ENCODE measurements around the gene LPIN2. TPM values are rescaled to one million over a fixed set of nuclear protein-coding genes. Genes with fewer than 3 reads are reported as not detected.
A peak's percentile ranks its signal among the peaks of the same experiment; 100 is the strongest.
"Not testable (repeated sequence)": the region's sequence is repeated elsewhere in the genome, so short reads cannot be mapped to it uniquely, and the experiment has no call there.

Gene LPIN2
- total RNA-seq, 1 donor from 2014 or later, result 11.0 TPM

DNA sequence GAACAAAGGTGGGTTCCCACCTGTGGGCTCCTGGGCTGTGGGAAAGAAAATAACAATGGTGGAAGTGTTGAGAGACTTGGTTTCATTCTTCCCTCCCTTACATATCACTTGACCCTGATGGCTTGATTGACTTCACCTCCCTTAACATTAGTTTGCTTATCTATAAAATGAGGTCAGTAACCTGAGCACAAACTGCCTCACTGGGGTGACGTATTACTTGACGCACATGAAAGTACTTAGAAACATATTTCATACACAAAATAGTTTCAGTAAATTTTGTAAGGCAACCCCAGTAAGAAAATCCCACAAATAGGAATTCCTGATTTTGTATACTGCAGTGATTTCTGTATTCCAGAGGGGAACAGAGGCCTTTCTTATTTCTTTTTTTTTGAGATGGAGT lies 29.4 kb upstream of the LPIN2 start:
- H3K9ac ChIP-seq (ENCODE audit: low read depth in 1 of 3, low read length in 3 of 3), result no peak overlapping the region
- no peaks in the 10 kb centered on the region for H3K9me3 ChIP-seq (ENCODE audit: control insufficient read depth in 3 of 3, low read length in 3 of 3)
- no peak overlapping the region for H3K4me3 ChIP-seq (ENCODE audit: low read length in 3 of 3)
- no peaks in the 10 kb centered on the region for H3K4me1 ChIP-seq (ENCODE audit: control insufficient read depth in 3 of 3, insufficient read depth in 3 of 3, low read length in 3 of 3)
- peaks cover 0 to 2% (median 0%) of the 10 kb centered on the region in 3 donors for H3K36me3 ChIP-seq (ENCODE audit: control insufficient read depth in 3 of 3, insufficient read depth in 3 of 3, low read length in 3 of 3)
- no peak overlapping the region for H3K27ac ChIP-seq (ENCODE audit: low read depth, low read length)
- H3K27me3 ChIP-seq (ENCODE audit: control insufficient read depth in 3 of 3, insufficient read depth in 3 of 3, low read length in 3 of 3), result no peaks in the 10 kb centered on the region

DNA sequence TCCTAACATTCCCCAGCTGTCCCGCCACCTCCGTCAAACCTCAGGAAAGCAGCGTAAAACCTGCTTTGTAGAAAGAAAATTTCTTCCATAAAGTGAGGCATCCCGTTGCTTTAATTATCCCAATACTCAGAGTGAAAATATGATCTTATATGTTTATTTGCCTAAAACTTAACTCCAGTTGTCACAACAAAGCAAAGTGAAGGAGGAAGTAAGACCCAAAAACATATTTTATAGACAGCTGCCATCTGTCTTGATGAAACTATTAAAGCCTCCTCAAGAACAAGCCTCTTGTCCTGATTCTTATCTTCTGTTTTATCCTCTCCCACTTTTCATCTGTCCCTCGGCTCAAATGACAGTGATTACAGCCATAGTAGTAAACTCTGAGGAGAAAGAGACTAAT lies 28.9 kb upstream of the LPIN2 start:
- Histone ChIP-seq H3K27me3 (ENCODE audit: control insufficient read depth in 3 of 3, insufficient read depth in 3 of 3, low read length in 3 of 3) (no peaks in the 10 kb centered on the region), H3K9ac (ENCODE audit: low read depth in 1 of 3, low read length in 3 of 3) (no peak overlapping the region), H3K4me3 (ENCODE audit: low read length in 3 of 3) (no peak overlapping the region), H3K4me1 (ENCODE audit: control insufficient read depth in 3 of 3, insufficient read depth in 3 of 3, low read length in 3 of 3) (no peaks in the 10 kb centered on the region), H3K27ac (ENCODE audit: low read depth, low read length) (no peak overlapping the region), H3K36me3 (ENCODE audit: control insufficient read depth in 3 of 3, insufficient read depth in 3 of 3, low read length in 3 of 3) (peaks cover 0 to 2% (median 0%) of the 10 kb centered on the region in 3 donors), H3K9me3 (ENCODE audit: control insufficient read depth in 3 of 3, low read length in 3 of 3) (no peaks in the 10 kb centered on the region)

DNA sequence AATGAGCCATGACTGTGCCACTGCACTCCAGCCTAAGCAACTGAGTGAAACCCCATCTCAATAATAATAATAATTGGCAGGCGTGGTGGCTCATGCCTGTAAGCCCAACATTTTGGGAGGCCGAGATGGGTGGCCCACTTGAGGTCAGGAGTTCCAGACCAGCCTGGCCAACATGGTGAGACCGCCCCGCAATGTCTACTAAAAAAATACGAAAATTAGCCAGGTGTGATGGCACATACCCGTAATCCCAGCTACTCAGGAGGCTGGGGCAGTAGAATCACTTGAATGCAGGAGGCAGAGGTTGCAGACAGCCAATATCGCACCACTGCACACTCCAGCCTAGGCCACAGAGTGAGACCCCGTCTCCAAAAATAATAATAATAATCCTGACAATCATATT lies 27.9 kb upstream of the LPIN2 start:
- no peaks in the 10 kb centered on the region for H3K27me3 ChIP-seq (ENCODE audit: control insufficient read depth in 3 of 3, insufficient read depth in 3 of 3, low read length in 3 of 3)
- no peak overlapping the region for H3K27ac ChIP-seq (ENCODE audit: low read depth, low read length)
- H3K36me3 ChIP-seq (ENCODE audit: control insufficient read depth in 3 of 3, insufficient read depth in 3 of 3, low read length in 3 of 3), result no peaks in the 10 kb centered on the region
- H3K4me1 ChIP-seq (ENCODE audit: control insufficient read depth in 3 of 3, insufficient read depth in 3 of 3, low read length in 3 of 3), result no peaks in the 10 kb centered on the region
- no peaks in the 10 kb centered on the region for H3K9me3 ChIP-seq (ENCODE audit: control insufficient read depth in 3 of 3, low read length in 3 of 3)
- no peak overlapping the region for H3K4me3 ChIP-seq (ENCODE audit: low read length in 3 of 3)
- no peak overlapping the region for H3K9ac ChIP-seq (ENCODE audit: low read depth in 1 of 3, low read length in 3 of 3)

DNA sequence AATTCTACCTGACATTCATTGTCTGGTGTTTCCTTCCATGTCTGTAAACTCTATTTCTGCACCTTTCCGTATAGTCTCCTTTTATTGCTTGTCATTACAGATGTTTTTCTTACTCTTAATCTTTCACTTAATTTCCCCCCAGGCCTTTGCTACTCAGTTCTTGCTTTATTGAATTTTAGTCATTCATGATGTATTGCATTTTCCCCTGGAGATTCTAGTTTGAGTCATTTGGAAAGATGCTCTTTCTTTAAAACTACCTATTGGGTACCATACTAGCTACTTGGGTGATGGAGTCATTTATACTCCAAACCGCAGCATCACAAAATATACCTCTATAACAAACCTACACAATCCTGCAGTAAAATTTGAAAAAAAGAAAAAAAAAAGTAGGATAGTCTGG lies 27.2 kb upstream of the LPIN2 start:
- Histone ChIP-seq H3K9ac (ENCODE audit: low read depth in 1 of 3, low read length in 3 of 3) (no peak overlapping the region), H3K4me3 (ENCODE audit: low read length in 3 of 3) (no peak overlapping the region), H3K27me3 (ENCODE audit: control insufficient read depth in 3 of 3, insufficient read depth in 3 of 3, low read length in 3 of 3) (no peaks in the 10 kb centered on the region), H3K9me3 (ENCODE audit: control insufficient read depth in 3 of 3, low read length in 3 of 3) (no peaks in the 10 kb centered on the region), H3K4me1 (ENCODE audit: control insufficient read depth in 3 of 3, insufficient read depth in 3 of 3, low read length in 3 of 3) (no peaks in the 10 kb centered on the region), H3K36me3 (ENCODE audit: control insufficient read depth in 3 of 3, insufficient read depth in 3 of 3, low read length in 3 of 3) (no peaks in the 10 kb centered on the region), H3K27ac (ENCODE audit: low read depth, low read length) (no peak overlapping the region)

DNA sequence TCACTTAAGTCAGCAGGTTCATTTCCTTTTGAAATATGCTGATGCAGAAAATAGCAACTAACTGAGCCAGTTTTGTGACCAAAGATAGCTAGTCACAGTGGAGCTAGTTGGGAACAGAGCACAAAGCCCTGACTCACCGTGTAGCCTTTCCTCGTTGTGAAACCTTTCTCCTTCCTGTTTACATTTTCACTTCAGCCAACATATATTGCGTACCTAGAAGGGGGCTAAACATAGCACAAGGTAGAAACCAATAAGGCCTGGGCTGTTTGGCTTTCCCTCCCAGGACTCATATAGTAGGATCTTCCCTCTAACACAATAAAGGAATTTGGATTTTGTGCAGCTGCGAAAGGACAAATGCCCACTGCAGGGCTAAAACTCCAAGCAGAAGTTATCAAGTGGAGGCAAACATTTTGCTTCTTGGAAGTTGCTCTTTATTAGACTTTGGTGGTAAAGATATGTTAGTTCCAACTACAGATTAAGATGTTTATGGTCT lies 24.5 kb upstream of the LPIN2 start:
- Histone ChIP-seq H3K9ac (ENCODE audit: low read depth in 1 of 3, low read length in 3 of 3) (no peak overlapping the region), H3K27ac (ENCODE audit: low read depth, low read length) (no peak overlapping the region), H3K27me3 (ENCODE audit: control insufficient read depth in 3 of 3, insufficient read depth in 3 of 3, low read length in 3 of 3) (no peaks in the 10 kb centered on the region), H3K4me3 (ENCODE audit: low read length in 3 of 3) (no peak overlapping the region), H3K4me1 (ENCODE audit: control insufficient read depth in 3 of 3, insufficient read depth in 3 of 3, low read length in 3 of 3) (no peaks in the 10 kb centered on the region), H3K9me3 (ENCODE audit: control insufficient read depth in 3 of 3, low read length in 3 of 3) (no peaks in the 10 kb centered on the region), H3K36me3 (ENCODE audit: control insufficient read depth in 3 of 3, insufficient read depth in 3 of 3, low read length in 3 of 3) (no peaks in the 10 kb centered on the region)

DNA sequence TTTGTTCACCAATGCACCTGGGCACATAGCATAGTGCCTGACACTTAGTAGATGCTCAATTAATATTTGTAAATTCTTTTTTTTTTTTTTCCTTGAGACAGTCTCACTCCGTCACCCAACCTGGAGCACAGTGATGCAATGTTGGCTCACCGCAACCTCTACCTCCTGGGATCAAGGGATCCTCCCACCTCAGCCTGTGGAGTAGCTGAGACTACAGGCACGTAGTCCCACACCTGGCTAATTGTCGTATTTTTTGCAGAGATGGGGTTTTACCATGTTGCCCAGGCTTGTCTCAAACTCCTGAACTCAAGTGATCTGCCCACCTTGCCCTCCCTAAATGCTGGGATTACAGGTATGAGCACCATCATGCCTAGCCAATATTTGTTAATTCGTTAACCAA lies 23.2 kb upstream of the LPIN2 start:
- Histone ChIP-seq H3K4me1 (ENCODE audit: control insufficient read depth in 3 of 3, insufficient read depth in 3 of 3, low read length in 3 of 3) (no peaks in the 10 kb centered on the region), H3K27me3 (ENCODE audit: control insufficient read depth in 3 of 3, insufficient read depth in 3 of 3, low read length in 3 of 3) (no peaks in the 10 kb centered on the region), H3K27ac (ENCODE audit: low read depth, low read length) (no peak overlapping the region)

DNA sequence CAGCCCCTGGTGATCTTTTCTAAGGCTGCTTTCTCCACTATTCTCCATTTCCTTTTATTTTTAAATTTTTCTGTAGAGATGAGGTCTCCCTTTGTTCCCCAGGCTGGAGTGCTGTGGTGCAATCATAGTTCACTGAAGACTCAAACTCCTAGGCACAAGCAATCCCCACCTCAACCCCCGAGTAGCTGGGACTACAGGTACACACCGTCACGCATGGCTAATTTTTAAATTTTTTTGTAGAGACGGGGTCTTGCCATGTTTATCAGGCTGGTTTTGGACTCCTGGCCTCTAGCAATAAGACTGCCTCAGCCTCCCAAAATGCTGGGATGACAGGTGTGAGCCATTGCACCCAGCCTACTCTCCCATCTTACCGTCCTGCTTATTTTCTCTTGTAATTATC lies 22.7 kb upstream of the LPIN2 start:
- H3K9me3 ChIP-seq (ENCODE audit: control insufficient read depth in 3 of 3, low read length in 3 of 3), result no peaks in the 10 kb centered on the region
- H3K4me1 ChIP-seq (ENCODE audit: control insufficient read depth in 3 of 3, insufficient read depth in 3 of 3, low read length in 3 of 3), result no peaks in the 10 kb centered on the region
- H3K9ac ChIP-seq (ENCODE audit: low read depth in 1 of 3, low read length in 3 of 3), result no peak overlapping the region
- no peak overlapping the region for H3K27ac ChIP-seq (ENCODE audit: low read depth, low read length)
- H3K27me3 ChIP-seq (ENCODE audit: control insufficient read depth in 3 of 3, insufficient read depth in 3 of 3, low read length in 3 of 3), result no peaks in the 10 kb centered on the region
- no peaks in the 10 kb centered on the region for H3K36me3 ChIP-seq (ENCODE audit: control insufficient read depth in 3 of 3, insufficient read depth in 3 of 3, low read length in 3 of 3)
- no peak overlapping the region for H3K4me3 ChIP-seq (ENCODE audit: low read length in 3 of 3)

More for the DNA sequence above, 23.2 kb upstream of the LPIN2 start:
- Histone ChIP-seq H3K9ac (ENCODE audit: low read depth in 1 of 3, low read length in 3 of 3) (no peak overlapping the region), H3K9me3 (ENCODE audit: control insufficient read depth in 3 of 3, low read length in 3 of 3) (no peaks in the 10 kb centered on the region), H3K4me3 (ENCODE audit: low read length in 3 of 3) (no peak overlapping the region), H3K36me3 (ENCODE audit: control insufficient read depth in 3 of 3, insufficient read depth in 3 of 3, low read length in 3 of 3) (no peaks in the 10 kb centered on the region)

DNA sequence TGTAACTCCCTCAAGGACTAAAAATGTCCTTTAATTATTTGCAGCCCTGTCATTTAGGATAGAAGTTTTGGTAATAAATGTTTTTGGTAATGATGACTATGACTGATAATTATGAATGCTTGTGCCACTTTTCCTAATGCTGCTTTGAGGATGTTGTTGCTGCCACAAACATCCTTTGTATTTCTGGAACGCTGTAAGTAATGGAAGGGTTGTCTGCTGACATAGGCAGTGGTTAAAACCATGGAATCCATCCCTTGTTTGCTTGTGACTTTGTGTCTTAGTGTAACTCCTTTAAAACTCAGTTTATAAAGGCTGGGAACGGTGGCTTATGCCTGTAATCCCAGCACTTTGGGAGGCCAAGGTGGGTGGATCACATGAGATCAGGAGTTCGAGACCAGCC lies 19.8 kb upstream of the LPIN2 start:
- no peaks in the 10 kb centered on the region for H3K4me1 ChIP-seq (ENCODE audit: control insufficient read depth in 3 of 3, insufficient read depth in 3 of 3, low read length in 3 of 3)
- H3K9me3 ChIP-seq (ENCODE audit: control insufficient read depth in 3 of 3, low read length in 3 of 3), result no peaks in the 10 kb centered on the region
- H3K4me3 ChIP-seq (ENCODE audit: low read length in 3 of 3), result no peak overlapping the region
- no peak overlapping the region for H3K9ac ChIP-seq (ENCODE audit: low read depth in 1 of 3, low read length in 3 of 3)
- H3K27ac ChIP-seq (ENCODE audit: low read depth, low read length), result no peak overlapping the region
- H3K27me3 ChIP-seq (ENCODE audit: control insufficient read depth in 3 of 3, insufficient read depth in 3 of 3, low read length in 3 of 3), result no peaks in the 10 kb centered on the region
- no peaks in the 10 kb centered on the region for H3K36me3 ChIP-seq (ENCODE audit: control insufficient read depth in 3 of 3, insufficient read depth in 3 of 3, low read length in 3 of 3)

DNA sequence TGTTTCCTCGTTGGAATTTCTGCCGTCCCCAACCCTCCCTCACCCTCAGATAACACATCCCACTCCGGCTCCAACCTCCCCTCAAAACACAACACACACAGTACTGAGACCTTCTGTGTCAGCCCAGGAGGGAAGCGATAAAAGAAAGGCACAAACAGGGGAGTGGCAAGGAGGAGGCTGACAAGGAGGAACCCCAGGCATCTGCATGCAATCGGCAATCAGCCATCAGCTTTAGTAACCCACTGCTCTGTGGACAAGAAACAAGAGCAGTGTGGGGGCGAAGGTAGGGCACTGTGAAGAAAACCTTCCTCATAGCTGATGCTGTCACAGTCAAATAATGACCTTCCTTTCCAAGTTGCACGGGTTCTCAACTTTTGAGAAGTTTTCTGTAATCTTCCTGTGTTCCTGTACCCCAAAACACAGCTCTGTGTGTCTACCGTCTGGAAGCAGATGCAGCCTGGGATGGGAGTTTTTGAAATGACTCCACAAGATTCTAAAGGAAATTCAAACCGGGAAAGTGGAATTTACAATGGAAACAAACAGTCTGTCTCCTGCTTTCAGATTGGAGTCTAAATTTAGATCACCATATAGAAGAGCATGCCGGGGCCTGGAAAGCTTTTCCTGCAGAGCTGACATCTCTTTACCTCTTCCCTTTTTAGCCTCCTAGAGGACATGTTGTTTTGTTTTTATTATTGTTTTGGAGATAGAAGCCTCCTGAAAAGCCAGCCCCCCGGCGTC lies 16.4 kb upstream of the LPIN2 start:
- Histone ChIP-seq H3K9ac (ENCODE audit: low read depth in 1 of 3, low read length in 3 of 3) (peak overlapping the region in 1 of 3 donors; percentile 33), H3K36me3 (ENCODE audit: control insufficient read depth in 3 of 3, insufficient read depth in 3 of 3, low read length in 3 of 3) (no peaks in the 10 kb centered on the region), H3K4me1 (ENCODE audit: control insufficient read depth in 3 of 3, insufficient read depth in 3 of 3, low read length in 3 of 3) (no peaks in the 10 kb centered on the region), H3K27me3 (ENCODE audit: control insufficient read depth in 3 of 3, insufficient read depth in 3 of 3, low read length in 3 of 3) (no peaks in the 10 kb centered on the region), H3K4me3 (ENCODE audit: low read length in 3 of 3) (no peak overlapping the region), H3K27ac (ENCODE audit: low read depth, low read length) (no peak overlapping the region), H3K9me3 (ENCODE audit: control insufficient read depth in 3 of 3, low read length in 3 of 3) (no peaks in the 10 kb centered on the region)

DNA sequence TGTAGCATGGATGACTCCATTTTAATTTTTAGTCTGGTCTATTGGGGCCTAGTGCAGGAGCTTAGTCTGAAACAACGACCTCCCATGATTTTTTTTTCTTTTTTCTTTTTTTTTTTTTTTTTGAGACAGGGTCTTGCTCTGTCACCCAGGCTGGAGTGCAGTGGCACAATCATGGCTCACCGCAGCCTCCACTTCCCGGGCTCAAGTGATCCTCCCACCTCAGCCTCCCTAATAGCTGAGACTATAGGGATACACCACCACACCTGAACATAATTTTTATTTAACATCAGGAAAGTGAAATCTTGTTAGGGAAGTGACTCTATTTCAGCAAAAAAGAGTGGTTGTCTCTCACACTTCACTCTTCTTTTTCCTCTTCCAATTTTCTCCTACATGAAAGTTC lies 15.2 kb upstream of the LPIN2 start:
- not testable (repeated sequence) for H3K27ac ChIP-seq (ENCODE audit: low read depth, low read length); H3K9me3 ChIP-seq (ENCODE audit: control insufficient read depth in 3 of 3, low read length in 3 of 3); H3K36me3 ChIP-seq (ENCODE audit: control insufficient read depth in 3 of 3, insufficient read depth in 3 of 3, low read length in 3 of 3); H3K27me3 ChIP-seq (ENCODE audit: control insufficient read depth in 3 of 3, insufficient read depth in 3 of 3, low read length in 3 of 3); H3K4me1 ChIP-seq (ENCODE audit: control insufficient read depth in 3 of 3, insufficient read depth in 3 of 3, low read length in 3 of 3); H3K4me3 ChIP-seq (ENCODE audit: low read length in 3 of 3); H3K9ac ChIP-seq (ENCODE audit: low read depth in 1 of 3, low read length in 3 of 3)
